Endothelial cell of umbilical vein (primary cell): ENCODE measurements around the gene BRWD1. TPM values are rescaled to one million over a fixed set of nuclear protein-coding genes. Genes with fewer than 3 reads are reported as not detected.

ENCODE experiments used
- BruUV-seq: library from RNA; stranded (reverse); fragments of 400-500 nt; replicated peaks from 2 replicates; lab custom pipeline; 2021; lab: Mats Ljungman, UMichigan
- CTCF ChIA-PET: fragments of 300-600, 350-600 bp; sonication (Branson Sonifier 250); formaldehyde crosslinking; loops from one replicate; lab custom pipeline; 2021; ENCODE audit warnings: antibody characterized with exemption, inconsistent platforms; lab: Charles Lee
- POLR2A ChIA-PET: fragments of 300-600, 350-600 bp; sonication (Branson Sonifier 250); formaldehyde crosslinking; loops from one replicate; lab custom pipeline; 2021; ENCODE audit warnings: antibody characterized with exemption, inconsistent platforms; lab: Charles Lee
- DNase-seq: peaks from one replicate; pipeline ENCODE4 v3.0.0-alpha.2; 2011; ENCODE audit warnings: low read depth, low spot score
- FAIRE-seq: peaks from 2 replicates; lab custom pipeline; 2011; peaks lifted over from hg19 to GRCh38; lab: Jason Lieb, UNC
- H2AFZ ChIP-seq: 2 replicates; pipeline ENCODE4 v1.6.0; 2012; ENCODE audit warnings: low read depth, low read length, control low read depth, inconsistent platforms
- H3K27ac ChIP-seq: 2 replicates; pipeline ENCODE4 v1.5.1; 2011; ENCODE audit warnings: low read depth, mild to moderate bottlenecking, control low read depth, low read length, moderate library complexity; ENCODE audit not compliant: insufficient read depth
- H3K27me3 ChIP-seq, 2 experiments: 2 replicates each; pipeline versions ENCODE4 v1.6.0 to v1.6.1; 2011; ENCODE audit warnings: low read length in 2 of 2, mixed read lengths in 1 of 2; ENCODE audit not compliant: control insufficient read depth in 2 of 2, insufficient read depth in 2 of 2
- H3K36me3 ChIP-seq, 2 experiments: 2 replicates in 1 of 2; 3 replicates in 1 of 2; pipeline ENCODE4 v1.5.1; 2011; ENCODE audit warnings: low read length in 2 of 2, mild to moderate bottlenecking in 1 of 2, moderate library complexity in 1 of 2; ENCODE audit not compliant: control insufficient read depth in 2 of 2, insufficient read depth in 2 of 2; ENCODE audit errors: extremely low read depth in 1 of 2
- H3K4me1 ChIP-seq: 3 replicates; pipeline ENCODE4 v1.5.1; 2011; ENCODE audit warnings: mild to moderate bottlenecking, low read length; ENCODE audit not compliant: control insufficient read depth, insufficient read depth; ENCODE audit errors: extremely low read depth
- H3K4me2 ChIP-seq: 2 replicates; pipeline ENCODE4 v1.6.1; 2011; ENCODE audit warnings: low read length, control low read depth, mixed read lengths; ENCODE audit not compliant: insufficient read depth
- H3K4me3 ChIP-seq, 3 experiments: fragments of 200-600 bp in 1 of 3; sonication (generic), shearing (Covaris generic) in 1 of 3; replicated peaks in 1 of 3; 2 replicates each; pipeline ENCODE4 v1.5.1; 2011 to 2016; ENCODE audit warnings: control low read depth in 3 of 3, low read length in 3 of 3, mild to moderate bottlenecking in 2 of 3, inconsistent platforms in 1 of 3, low read depth in 1 of 3, moderate library complexity in 1 of 3; ENCODE audit not compliant: insufficient read depth in 1 of 3
- H3K79me2 ChIP-seq: 2 replicates; pipeline ENCODE4 v1.6.0; 2012; ENCODE audit warnings: low read length, inconsistent platforms; ENCODE audit not compliant: control insufficient read depth, insufficient read depth
- H3K9ac ChIP-seq: replicated peaks from 2 replicates; pipeline ENCODE3; 2011; ENCODE audit warnings: low read length, control low read depth; ENCODE audit not compliant: insufficient read depth; ENCODE audit errors: extremely low read depth
- H3K9me1 ChIP-seq: replicated peaks from 3 replicates; pipeline ENCODE4 v1.6.0; 2011; ENCODE audit warnings: mild to moderate bottlenecking, low read length; ENCODE audit not compliant: control insufficient read depth, insufficient read depth; ENCODE audit errors: extremely low read depth
- H3K9me3 ChIP-seq: replicated peaks from 2 replicates; pipeline ENCODE4 v1.5.1; 2012; ENCODE audit warnings: low read length, inconsistent platforms; ENCODE audit not compliant: control insufficient read depth, insufficient read depth
- H4K20me1 ChIP-seq: replicated peaks from 2 replicates; pipeline ENCODE3; 2011; ENCODE audit warnings: mild to moderate bottlenecking, low read length; ENCODE audit not compliant: control insufficient read depth, insufficient read depth; ENCODE audit errors: extremely low read depth
- EZH2 ChIP-seq: IDR thresholded peaks from 2 replicates; pipeline ENCODE4 v1.6.1; 2012; ENCODE audit warnings: borderline replicate concordance, low read depth, mild to moderate bottlenecking, moderate library complexity, low read length, inconsistent platforms; ENCODE audit not compliant: severe bottlenecking
- FOS ChIP-seq: IDR thresholded peaks from 2 replicates; pipeline ENCODE4 v1.6.1; 2011; ENCODE audit warnings: mild to moderate bottlenecking, low read length, moderate library complexity, borderline replicate concordance; ENCODE audit not compliant: insufficient read depth
- GATA2 ChIP-seq: IDR thresholded peaks from 2 replicates; pipeline ENCODE4 v1.7.0; 2011; ENCODE audit warnings: low read depth, mild to moderate bottlenecking, moderate library complexity, mixed read lengths, low read length; ENCODE audit not compliant: insufficient read length, insufficient read depth
- JUN ChIP-seq: IDR thresholded peaks from 2 replicates; pipeline ENCODE4 v1.6.1; 2011; ENCODE audit warnings: borderline replicate concordance, low read depth; ENCODE audit not compliant: insufficient read length, insufficient read depth
- MAX ChIP-seq: IDR thresholded peaks from 2 replicates; pipeline ENCODE4 v1.6.1; 2011; ENCODE audit not compliant: insufficient read depth, insufficient read length
- MYC ChIP-seq: IDR thresholded peaks from one replicate; pipeline ENCODE4 v1.6.1; 2011; ENCODE audit warnings: mild to moderate bottlenecking, low read depth, low read length
- POLR2A ChIP-seq: IDR thresholded peaks from 2 replicates; pipeline ENCODE4 v1.6.1; 2012; ENCODE audit warnings: low read depth, mild to moderate bottlenecking, control low read depth, low read length
- POLR2AphosphoS5 ChIP-seq: IDR thresholded peaks from 2 replicates; pipeline ENCODE4 v1.6.1; 2012; ENCODE audit warnings: low read depth, mild to moderate bottlenecking, control low read depth, low read length, moderate library complexity; ENCODE audit not compliant: insufficient read depth
- dilution Hi-C: fragments of 300-500 bp; cut with MboI; formaldehyde crosslinking; loops from one replicate; pipeline ENCODE4 v1.15.0; 2019; ENCODE audit warnings: low sequenced_read_pairs; ENCODE audit not compliant: extremely low pct_ligation_motif_present
- intact Hi-C: fragments of 100-400 bp; cut with micrococcal nuclease; formaldehyde crosslinking; loops from one replicate; pipeline ENCODE4 v1.10.0; 2022
- polyA plus RNA-seq, 4 experiments: library from polyadenylated mRNA; depleted of rRNA in 3 of 4; stranded (reverse) in 3 of 4; unstranded in 1 of 4; fragments of >200 nt; gene quantifications; 2 replicates each; pipeline versions ENCODE4 v1.2.1 to v1.2.3, GENCODE V29; 2011 to 2012; ENCODE audit warnings: missing spikeins in 1 of 4
- total RNA-seq: library from RNA; stranded (reverse); gene quantifications from 2 replicates; pipeline ENCODE4 v1.2.3, GENCODE V29; 2021
- TF ChIP-seq, protein P1 (sequence below), 2 donors: IDR thresholded peaks; 1 replicate in 1 of 2; 2 replicates in 1 of 2; pipeline ENCODE4 v1.5.1; 2011; ENCODE audit warnings: low read length in 2 of 2, mild to moderate bottlenecking in 2 of 2, moderate library complexity in 2 of 2, control low read depth in 1 of 2, inconsistent platforms in 1 of 2, low read depth in 1 of 2; ENCODE audit not compliant: insufficient read depth in 1 of 2; ENCODE audit errors: extremely low read depth in 1 of 2

BRWD1 gene
- total and polyA plus RNA-seq, 2 donors (not counting 3 experiments of a cell fraction or from before 2014, with no cell fraction given): 6.1 to 33.2 TPM

DNA sequence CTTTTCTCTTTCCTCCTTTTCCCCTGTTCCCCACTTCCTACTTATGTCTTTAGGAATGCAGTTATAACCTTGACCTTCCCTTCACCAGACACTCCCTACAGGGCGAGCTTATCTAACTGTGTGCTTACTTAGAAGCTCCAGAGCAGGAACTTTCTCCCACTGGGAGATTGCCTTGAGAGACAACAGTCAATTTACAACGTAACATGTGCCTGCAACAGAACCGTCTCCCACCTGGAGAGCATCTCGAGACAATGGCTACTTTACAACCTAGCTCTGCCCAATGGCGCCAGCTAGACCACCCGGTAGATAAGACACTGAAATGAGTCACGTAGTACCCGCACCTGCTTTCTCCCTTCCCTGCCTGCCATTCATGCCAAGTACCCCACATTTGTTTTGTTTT lies 18.7 kb upstream of the BRWD1 start:
- TF ChIP-seq POLR2A (no peak), POLR2AphosphoS5 (no peak), MYC (no peak), JUN (no peak)
- TF ChIP-seq, protein P1, sequence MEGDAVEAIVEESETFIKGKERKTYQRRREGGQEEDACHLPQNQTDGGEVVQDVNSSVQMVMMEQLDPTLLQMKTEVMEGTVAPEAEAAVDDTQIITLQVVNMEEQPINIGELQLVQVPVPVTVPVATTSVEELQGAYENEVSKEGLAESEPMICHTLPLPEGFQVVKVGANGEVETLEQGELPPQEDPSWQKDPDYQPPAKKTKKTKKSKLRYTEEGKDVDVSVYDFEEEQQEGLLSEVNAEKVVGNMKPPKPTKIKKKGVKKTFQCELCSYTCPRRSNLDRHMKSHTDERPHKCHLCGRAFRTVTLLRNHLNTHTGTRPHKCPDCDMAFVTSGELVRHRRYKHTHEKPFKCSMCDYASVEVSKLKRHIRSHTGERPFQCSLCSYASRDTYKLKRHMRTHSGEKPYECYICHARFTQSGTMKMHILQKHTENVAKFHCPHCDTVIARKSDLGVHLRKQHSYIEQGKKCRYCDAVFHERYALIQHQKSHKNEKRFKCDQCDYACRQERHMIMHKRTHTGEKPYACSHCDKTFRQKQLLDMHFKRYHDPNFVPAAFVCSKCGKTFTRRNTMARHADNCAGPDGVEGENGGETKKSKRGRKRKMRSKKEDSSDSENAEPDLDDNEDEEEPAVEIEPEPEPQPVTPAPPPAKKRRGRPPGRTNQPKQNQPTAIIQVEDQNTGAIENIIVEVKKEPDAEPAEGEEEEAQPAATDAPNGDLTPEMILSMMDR (IDR thresholded peaks at IDR 0.05; ENCODE audit: extremely low read depth in 1 of 2, insufficient read depth in 1 of 2, low read depth in 1 of 2, low read length in 2 of 2): no peak
- Histone ChIP-seq H3K36me3 (no peaks in the 10 kb centered on the region), H2AFZ (no peak overlapping the region), H3K4me1 (no peaks in the 10 kb centered on the region), H3K4me2 (no peak overlapping the region), H3K27ac (no peak overlapping the region), H4K20me1 (no peaks in the 10 kb centered on the region), H3K9me3 (no peaks in the 10 kb centered on the region), H3K9me1 (no peaks in the 10 kb centered on the region), H3K9ac (no peak overlapping the region), H3K27me3 (peaks cover 0 to 2% of the 10 kb centered on the region in 2 experiments), H3K4me3 (no peak overlapping the region), H3K79me2 (no peaks in the 10 kb centered on the region)
- no peak for DNase-seq
- ChIA-PET CTCF (no interaction called here), POLR2A (no interaction called here)
- no peak for FAIRE-seq
- dilution Hi-C loops (no loop called here), intact Hi-C loops (no loop called here)
- BruUV-seq: no TSS peak

DNA sequence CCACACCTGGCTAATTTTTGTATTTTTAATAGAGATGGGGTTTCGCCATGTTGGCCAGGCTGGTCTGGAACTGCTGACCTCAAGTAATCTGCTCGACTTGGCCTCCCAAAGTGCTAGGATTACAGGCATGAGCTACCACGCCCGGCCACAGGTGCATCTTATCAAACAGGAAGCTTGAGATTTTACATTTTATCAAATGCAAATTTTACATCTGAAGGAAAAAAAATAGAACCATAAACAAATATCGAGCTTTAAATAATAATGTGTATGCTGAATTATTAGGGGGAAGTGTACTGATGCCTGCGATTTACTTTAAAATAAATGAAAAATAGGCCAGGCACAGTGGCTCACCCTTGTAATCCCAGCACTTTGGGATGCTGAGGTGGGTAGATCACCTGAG lies 16.6 kb upstream of the BRWD1 start:
- DNase-seq (no peak), FAIRE-seq (no peak)
- Histone ChIP-seq H4K20me1 (no peaks in the 10 kb centered on the region), H3K27ac (no peak overlapping the region), H3K79me2 (no peaks in the 10 kb centered on the region), H3K4me1 (no peaks in the 10 kb centered on the region), H3K9me3 (no peaks in the 10 kb centered on the region), H3K36me3 (no peaks in the 10 kb centered on the region), H2AFZ (no peak overlapping the region), H3K9me1 (no peaks in the 10 kb centered on the region), H3K4me3 (no peak overlapping the region), H3K27me3 (peaks cover 0 to 2% of the 10 kb centered on the region in 2 experiments), H3K4me2 (no peak overlapping the region), H3K9ac (no peak overlapping the region)
- no TSS peak for BruUV-seq
- TF ChIP-seq GATA2: no peak
- TF ChIP-seq, protein P1 (IDR thresholded peaks at IDR 0.05; ENCODE audit: extremely low read depth in 1 of 2, insufficient read depth in 1 of 2, low read depth in 1 of 2, low read length in 2 of 2): no peak
- no peak for TF ChIP-seq FOS
- no peak for TF ChIP-seq MAX
- TF ChIP-seq JUN: no peak
- TF ChIP-seq POLR2AphosphoS5: no peak
- no peak for TF ChIP-seq EZH2
- no peak for TF ChIP-seq MYC
- no peak for TF ChIP-seq POLR2A
- dilution Hi-C loops (no loop called here), intact Hi-C loops (no loop called here)
- POLR2A ChIA-PET: no interaction called here
- CTCF ChIA-PET: no interaction called here
